Measurements from ENCODE around the gene NCKAP5. TPM values are rescaled to one million over a fixed set of nuclear protein-coding genes. Genes with fewer than 3 reads are reported as not detected.

The NCKAP5 gene
- polyA plus RNA-seq, 2 of the 4 experiments (the other 2 are of a cell fraction): 3.0 to 4.1 TPM

DNA sequence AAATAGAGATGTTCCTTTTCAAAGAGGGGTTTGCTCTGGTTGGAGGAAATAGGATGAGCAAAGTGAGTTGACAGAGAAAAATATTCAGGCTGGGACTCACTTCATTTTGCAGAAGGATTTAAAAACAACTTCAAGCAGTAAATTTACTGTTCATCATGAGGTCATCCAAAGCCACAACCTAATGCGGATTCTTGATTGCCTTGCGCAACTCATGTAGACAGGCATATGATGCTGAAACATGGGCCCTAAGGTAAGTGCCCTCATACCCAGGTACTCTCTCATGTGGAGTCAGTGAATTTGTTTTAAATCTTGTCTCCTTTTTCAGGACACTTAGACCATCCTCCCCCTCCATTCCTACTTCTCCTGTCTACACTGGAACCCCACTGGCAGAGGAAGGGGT is 846.3 kb downstream of the NCKAP5 start:
- H3K4me3 ChIP-seq: no peak overlapping the region
- no peak overlapping the region for H3K4me2 ChIP-seq
- FAIRE-seq (no peak), ATAC-seq (no peak), DNase-seq (ENCODE audit: low read depth in 1 of 2, low spot score in 1 of 2) (no peak)
- ChIA-PET CTCF (interaction anchor here (0.6 kb wide), 1 partner anchor 839 kb away, joined by 3 read pairs; no protein-coding TSS in a partner anchor), POLR2A (no interaction called here)
- H3K4me1 ChIP-seq: no peaks in the 10 kb centered on the region
- H3K27ac ChIP-seq: no peak overlapping the region
- TF ChIP-seq EHF (CRISPR knock-in tag; IDR thresholded peaks at IDR 0.05) (no peak), RAD21 (conservative IDR thresholded peaks at IDR 0.05 in 1 of 2, IDR thresholded peaks at IDR 0.05 in 1 of 2) (no peak), CEBPB (IDR thresholded peaks at IDR 0.05) (peak; percentile 14 to 32; a peak in 1 of 4 replicates), PBX3 (IDR thresholded peaks at IDR 0.05) (no peak)
- 95% methylated on average over 2 of the region's 2 CpGs for WGBS (ENCODE audit: missing lambda C conversion rate)
- H3K9me3 ChIP-seq: no peaks in the 10 kb centered on the region

GRCh38 chr2:132720393-132720792 is 847.9 kb downstream of the NCKAP5 start:
- DNase-seq (ENCODE audit: low read depth in 1 of 2, low spot score in 1 of 2): no peak
- TF ChIP-seq HOXB5 (CRISPR knock-in tag; IDR thresholded peaks at IDR 0.05): no peak
- TF ChIP-seq KDM5A (IDR thresholded peaks at IDR 0.05): no peak
- TF ChIP-seq CHD4 (IDR thresholded peaks at IDR 0.05; ENCODE audit: borderline replicate concordance): no peak
- no peak for TF ChIP-seq RFX5 (IDR thresholded peaks at IDR 0.05)
- TF ChIP-seq FOXS1 (CRISPR knock-in tag; IDR thresholded peaks at IDR 0.05): no peak
- no peak for TF ChIP-seq TFCP2L1 (CRISPR knock-in tag; IDR thresholded peaks at IDR 0.05)
- no peak for TF ChIP-seq CEBPB (IDR thresholded peaks at IDR 0.05)
- TF ChIP-seq ZC3H11A (IDR thresholded peaks at IDR 0.05): no peak
- TF ChIP-seq ZNF302 (CRISPR knock-in tag; IDR thresholded peaks at IDR 0.05): no peak
- H3K9me3 ChIP-seq: no peaks in the 10 kb centered on the region
- no peak for FAIRE-seq
- H3K4me1 ChIP-seq: 0 out of 3 replicates have a peak, but pooled peaks cover 4% of the 10 kb centered on the region
- CTCF ChIA-PET: no interaction called here
- no peak for ATAC-seq
- H3K4me3 ChIP-seq: no peak overlapping the region
- WGBS (ENCODE audit: missing lambda C conversion rate): 38% methylated on average over 4 of the region's 4 CpGs
- no peak overlapping the region for H3K4me2 ChIP-seq
- H3K27ac ChIP-seq: no peak overlapping the region
- POLR2A ChIA-PET: no interaction called here

DNA sequence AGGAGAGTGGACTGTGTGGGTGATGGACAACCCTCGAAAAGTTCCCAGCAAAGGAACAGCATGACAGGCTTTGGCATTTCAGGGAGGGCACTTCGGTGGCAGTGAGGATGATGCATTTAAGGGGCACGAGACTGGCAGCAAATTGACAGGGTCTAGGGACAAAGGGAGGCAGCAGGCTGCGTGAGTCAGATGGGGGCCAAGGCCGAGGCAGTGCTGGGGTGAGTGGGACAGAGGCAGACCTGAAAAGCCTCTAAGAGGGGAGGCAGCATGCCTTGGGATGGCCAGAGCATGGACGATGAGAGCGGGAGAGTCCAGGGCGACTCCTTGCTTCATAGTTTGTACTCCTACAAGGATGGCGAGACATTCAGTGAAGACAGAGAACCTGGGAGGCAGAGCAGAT is 848.8 kb downstream of the NCKAP5 start:
- ChIA-PET CTCF (no interaction called here), POLR2A (no interaction called here)

More for the DNA sequence above, 848.8 kb downstream of the NCKAP5 start:
- no peak overlapping the region for H3K27ac ChIP-seq
- ATAC-seq (no peak), FAIRE-seq (no peak), DNase-seq (ENCODE audit: low read depth in 1 of 2, low spot score in 1 of 2) (no peak)
- TF ChIP-seq RARB (CRISPR knock-in tag; IDR thresholded peaks at IDR 0.05) (no peak), BCL3 (IDR thresholded peaks at IDR 0.05) (no peak), NR3C1 (IDR thresholded peaks at IDR 0.05) (no peak), TP53 (CRISPR knock-in tag; IDR thresholded peaks at IDR 0.05) (no peak), NPAS2 (CRISPR knock-in tag; IDR thresholded peaks at IDR 0.05; ENCODE audit: borderline replicate concordance) (no peak), HEYL (CRISPR knock-in tag; IDR thresholded peaks at IDR 0.05) (no peak), ZSCAN20 (CRISPR knock-in tag; IDR thresholded peaks at IDR 0.05) (no peak), SMC3 (IDR thresholded peaks at IDR 0.05) (no peak), RAD21 (conservative IDR thresholded peaks at IDR 0.05 in 1 of 2, IDR thresholded peaks at IDR 0.05 in 1 of 2) (no peak), EHF (CRISPR knock-in tag; IDR thresholded peaks at IDR 0.05) (no peak)
- TF ChIP-seq, protein P1, sequence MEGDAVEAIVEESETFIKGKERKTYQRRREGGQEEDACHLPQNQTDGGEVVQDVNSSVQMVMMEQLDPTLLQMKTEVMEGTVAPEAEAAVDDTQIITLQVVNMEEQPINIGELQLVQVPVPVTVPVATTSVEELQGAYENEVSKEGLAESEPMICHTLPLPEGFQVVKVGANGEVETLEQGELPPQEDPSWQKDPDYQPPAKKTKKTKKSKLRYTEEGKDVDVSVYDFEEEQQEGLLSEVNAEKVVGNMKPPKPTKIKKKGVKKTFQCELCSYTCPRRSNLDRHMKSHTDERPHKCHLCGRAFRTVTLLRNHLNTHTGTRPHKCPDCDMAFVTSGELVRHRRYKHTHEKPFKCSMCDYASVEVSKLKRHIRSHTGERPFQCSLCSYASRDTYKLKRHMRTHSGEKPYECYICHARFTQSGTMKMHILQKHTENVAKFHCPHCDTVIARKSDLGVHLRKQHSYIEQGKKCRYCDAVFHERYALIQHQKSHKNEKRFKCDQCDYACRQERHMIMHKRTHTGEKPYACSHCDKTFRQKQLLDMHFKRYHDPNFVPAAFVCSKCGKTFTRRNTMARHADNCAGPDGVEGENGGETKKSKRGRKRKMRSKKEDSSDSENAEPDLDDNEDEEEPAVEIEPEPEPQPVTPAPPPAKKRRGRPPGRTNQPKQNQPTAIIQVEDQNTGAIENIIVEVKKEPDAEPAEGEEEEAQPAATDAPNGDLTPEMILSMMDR (IDR thresholded peaks at IDR 0.05): no peak
- TF ChIP-seq, protein P2, sequence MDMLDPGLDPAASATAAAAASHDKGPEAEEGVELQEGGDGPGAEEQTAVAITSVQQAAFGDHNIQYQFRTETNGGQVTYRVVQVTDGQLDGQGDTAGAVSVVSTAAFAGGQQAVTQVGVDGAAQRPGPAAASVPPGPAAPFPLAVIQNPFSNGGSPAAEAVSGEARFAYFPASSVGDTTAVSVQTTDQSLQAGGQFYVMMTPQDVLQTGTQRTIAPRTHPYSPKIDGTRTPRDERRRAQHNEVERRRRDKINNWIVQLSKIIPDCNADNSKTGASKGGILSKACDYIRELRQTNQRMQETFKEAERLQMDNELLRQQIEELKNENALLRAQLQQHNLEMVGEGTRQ (IDR thresholded peaks at IDR 0.05): no peak
- H3K4me3 ChIP-seq: no peak overlapping the region
- H3K4me2 ChIP-seq: no peak overlapping the region
- 0 out of 3 replicates have a peak, but pooled peaks cover 4% of the 10 kb centered on the region for H3K4me1 ChIP-seq
- H3K9me3 ChIP-seq: no peaks in the 10 kb centered on the region
- 59% methylated on average over 9 of the region's 9 CpGs for WGBS (ENCODE audit: missing lambda C conversion rate)

All from A549 (cell line).